Cardiac fibroblast (primary cell): Measurements from ENCODE around the gene BLM.

ENCODE experiments used
- DNase-seq, 2 donors: peaks; one replicate each; pipeline versions ENCODE4 v3.0.0 to v3.0.0-alpha.2; 2010; ENCODE audit warnings: low read depth in 2 of 2
- H3K4me3 ChIP-seq, 2 donors: replicated peaks in 1 of 2; 1 replicate in 1 of 2; 2 replicates in 1 of 2; pipeline ENCODE4 v1.5.1; 2011; ENCODE audit warnings: low read depth in 2 of 2, low read length in 2 of 2, mild to moderate bottlenecking in 2 of 2, moderate library complexity in 1 of 2
- CTCF ChIP-seq: IDR thresholded peaks from one replicate; pipeline ENCODE4 v1.5.1; 2011; ENCODE audit warnings: low read depth, mild to moderate bottlenecking, low read length, inconsistent platforms

BLM gene

GRCh38 chr15:90810354-90810753 is 93.2 kb downstream of the BLM start:
- no peak overlapping the region for H3K4me3 ChIP-seq
- TF ChIP-seq CTCF, result no peak
- DNase-seq, result no peak

- TF ChIP-seq CTCF, result no peak
- H3K4me3 ChIP-seq, result no peak overlapping the region
- no peak for DNase-seq
These were observed 95.2 kb downstream of the BLM start for GRCh38 chr15:90812171-90812957.

- no peak overlapping the region for H3K4me3 ChIP-seq
- TF ChIP-seq CTCF, result no peak
- DNase-seq, result no peak
These were observed 95.8 kb downstream of the BLM start for GRCh38 chr15:90812958-90813265.

- no peak for DNase-seq
- TF ChIP-seq CTCF, result no peak
- no peak overlapping the region for H3K4me3 ChIP-seq
These were observed 96.6 kb downstream of the BLM start for GRCh38 chr15:90813796-90814190.

GRCh38 chr15:90814191-90814821 is 97.2 kb downstream of the BLM start:
- TF ChIP-seq CTCF, result no peak
- H3K4me3 ChIP-seq, result no peak overlapping the region
- DNase-seq, result no peak

- no peak overlapping the region for H3K4me3 ChIP-seq
- DNase-seq, result no peak
- TF ChIP-seq CTCF, result no peak
These were observed 99.4 kb downstream of the BLM start for GRCh38 chr15:90816401-90817116.
